NCI-H2029 treated with DMSO at 0.1 percent for 48 hours (cell line): ENCODE results near the gene ARHGEF17.
A peak's percentile ranks its signal among the peaks of the same experiment; 100 is the strongest.
"Not testable (repeated sequence)": the region's sequence is repeated elsewhere in the genome, so short reads cannot be mapped to it uniquely, and the experiment has no call there.

Experiments
- DNase-seq: peaks from one replicate; lab custom pipeline; 2025; lab: John Stamatoyannopoulos, UW

Gene ARHGEF17, protein sequence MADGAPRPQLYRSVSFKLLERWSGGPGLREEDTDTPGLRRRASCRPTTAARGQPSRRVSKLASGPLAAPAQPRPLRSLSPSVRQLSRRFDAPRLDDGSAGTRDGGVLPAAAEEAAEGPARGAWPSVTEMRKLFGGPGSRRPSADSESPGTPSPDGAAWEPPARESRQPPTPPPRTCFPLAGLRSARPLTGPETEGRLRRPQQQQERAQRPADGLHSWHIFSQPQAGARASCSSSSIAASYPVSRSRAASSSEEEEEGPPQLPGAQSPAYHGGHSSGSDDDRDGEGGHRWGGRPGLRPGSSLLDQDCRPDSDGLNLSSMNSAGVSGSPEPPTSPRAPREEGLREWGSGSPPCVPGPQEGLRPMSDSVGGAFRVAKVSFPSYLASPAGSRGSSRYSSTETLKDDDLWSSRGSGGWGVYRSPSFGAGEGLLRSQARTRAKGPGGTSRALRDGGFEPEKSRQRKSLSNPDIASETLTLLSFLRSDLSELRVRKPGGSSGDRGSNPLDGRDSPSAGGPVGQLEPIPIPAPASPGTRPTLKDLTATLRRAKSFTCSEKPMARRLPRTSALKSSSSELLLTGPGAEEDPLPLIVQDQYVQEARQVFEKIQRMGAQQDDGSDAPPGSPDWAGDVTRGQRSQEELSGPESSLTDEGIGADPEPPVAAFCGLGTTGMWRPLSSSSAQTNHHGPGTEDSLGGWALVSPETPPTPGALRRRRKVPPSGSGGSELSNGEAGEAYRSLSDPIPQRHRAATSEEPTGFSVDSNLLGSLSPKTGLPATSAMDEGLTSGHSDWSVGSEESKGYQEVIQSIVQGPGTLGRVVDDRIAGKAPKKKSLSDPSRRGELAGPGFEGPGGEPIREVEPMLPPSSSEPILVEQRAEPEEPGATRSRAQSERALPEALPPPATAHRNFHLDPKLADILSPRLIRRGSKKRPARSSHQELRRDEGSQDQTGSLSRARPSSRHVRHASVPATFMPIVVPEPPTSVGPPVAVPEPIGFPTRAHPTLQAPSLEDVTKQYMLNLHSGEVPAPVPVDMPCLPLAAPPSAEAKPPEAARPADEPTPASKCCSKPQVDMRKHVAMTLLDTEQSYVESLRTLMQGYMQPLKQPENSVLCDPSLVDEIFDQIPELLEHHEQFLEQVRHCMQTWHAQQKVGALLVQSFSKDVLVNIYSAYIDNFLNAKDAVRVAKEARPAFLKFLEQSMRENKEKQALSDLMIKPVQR (N-terminal part only)

GRCh38 chr11:73308003-73308960, at the start of gene ARHGEF17:
Gene ARHGEF17, plus strand, starts transcription at chr11:73308276. Its CDS starts 363 bp downstream, at chr11:73308639.
- no peak for DNase-seq

GRCh38 chr11:73259406-73260126, 48.5 kb upstream of the ARHGEF17 start:
- DNase-seq, result no peak

DNA sequence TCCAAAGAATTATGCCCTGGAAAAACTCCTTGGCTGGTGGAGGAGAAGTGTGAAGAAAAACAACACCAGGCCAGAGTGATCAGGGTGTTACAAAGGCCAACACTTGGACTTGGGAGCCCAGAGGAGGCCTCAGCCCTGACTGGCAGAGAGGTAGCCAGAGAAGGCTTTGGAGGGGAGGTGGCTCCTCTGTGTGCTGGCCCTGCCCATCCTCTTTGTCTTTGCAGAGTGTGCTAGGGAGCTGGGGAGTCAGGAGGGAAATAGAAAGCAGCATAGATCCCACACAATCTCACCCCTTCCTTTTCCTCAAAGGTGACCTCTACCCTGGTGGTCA, 48.0 kb upstream of the ARHGEF17 start:
- no peak for DNase-seq

- DNase-seq, result no peak
These were observed 45.1 kb upstream of the ARHGEF17 start for GRCh38 chr11:73262851-73263495.

GRCh38 chr11:73263640-73264039, 44.4 kb upstream of the ARHGEF17 start:
- no peak for DNase-seq

DNA sequence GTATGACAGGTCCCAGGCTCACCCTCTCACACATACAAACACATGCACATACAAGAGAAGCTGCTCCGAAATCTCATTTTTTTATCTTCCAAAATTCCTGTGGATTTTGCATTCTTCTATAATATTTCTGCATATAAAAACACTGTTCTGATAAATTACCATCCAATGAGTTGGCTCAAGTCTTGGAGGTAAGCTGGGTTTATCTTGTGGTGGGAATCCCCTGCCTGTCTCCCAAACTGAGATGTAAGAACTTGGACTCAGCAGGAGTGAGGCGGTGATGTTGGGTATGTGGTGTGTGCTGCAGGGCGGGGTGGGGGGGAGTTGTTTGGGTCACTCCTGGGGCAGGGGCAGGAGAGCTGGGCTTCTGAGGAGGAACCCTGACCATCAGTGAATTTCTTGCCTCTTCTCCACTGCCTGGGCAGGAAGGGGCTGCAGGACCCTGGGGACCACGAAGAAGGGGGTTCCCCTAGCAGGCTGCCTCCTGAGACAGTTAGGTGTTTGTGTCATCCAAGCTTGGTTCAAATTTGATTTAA, 42.7 kb upstream of the ARHGEF17 start:
- DNase-seq, result no peak

DNA sequence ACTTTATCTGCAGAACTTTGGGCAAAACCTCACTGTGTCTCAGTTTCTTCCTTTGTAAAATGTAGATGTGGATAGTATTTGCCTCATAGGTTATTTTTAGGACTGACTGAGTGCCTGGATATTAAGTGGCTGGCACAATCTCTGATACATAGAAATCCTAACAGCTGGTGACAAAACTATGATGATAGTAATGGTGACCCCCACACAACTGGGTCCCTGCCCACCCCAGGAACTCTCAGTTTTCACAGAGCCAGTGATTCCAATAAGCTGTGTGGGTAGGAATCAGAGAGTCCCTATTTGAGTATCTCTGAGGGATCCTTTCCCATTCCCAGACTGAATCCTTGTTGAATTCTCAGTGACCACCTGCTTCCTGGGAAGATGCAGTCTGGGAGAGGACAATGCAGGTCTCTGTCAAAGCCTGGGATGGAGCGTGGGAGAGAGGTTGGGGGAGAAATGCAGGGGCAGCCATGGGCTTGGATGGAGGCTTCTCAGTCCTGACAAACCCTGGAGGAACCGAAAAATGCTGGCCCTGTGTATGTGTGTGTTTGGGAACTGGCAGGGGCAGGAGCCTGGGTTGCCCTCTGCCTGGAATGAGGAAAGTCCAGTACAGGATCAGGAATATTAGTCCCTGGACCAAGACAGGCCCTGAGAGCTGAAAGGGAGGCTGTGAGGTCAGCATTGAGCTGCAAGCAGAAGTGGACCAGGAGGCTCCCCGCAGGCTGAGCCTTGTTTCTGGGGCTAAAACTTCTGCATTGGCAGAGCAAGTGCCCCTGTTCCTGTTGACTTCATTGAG, 42.0 kb upstream of the ARHGEF17 start:
- no peak for DNase-seq

DNA sequence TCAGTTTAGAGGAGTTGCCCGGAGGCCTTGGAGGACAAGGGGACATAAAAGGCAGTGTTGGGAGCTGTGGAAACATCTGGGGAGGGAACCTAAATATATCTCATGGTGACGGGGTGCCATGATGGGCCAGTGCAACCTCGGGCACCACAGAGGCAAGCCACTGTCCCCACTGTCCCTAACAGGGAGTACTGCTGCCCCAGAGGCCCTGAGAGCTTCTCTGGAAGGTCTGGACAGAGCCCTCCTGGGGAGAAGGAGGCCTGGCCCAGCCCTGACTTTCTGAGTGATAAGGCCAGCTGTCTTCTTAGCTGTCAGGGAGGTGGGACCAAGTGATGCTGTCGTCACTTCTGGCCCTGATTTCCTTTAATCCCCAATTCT, 41.4 kb upstream of the ARHGEF17 start:
- no peak for DNase-seq

DNA sequence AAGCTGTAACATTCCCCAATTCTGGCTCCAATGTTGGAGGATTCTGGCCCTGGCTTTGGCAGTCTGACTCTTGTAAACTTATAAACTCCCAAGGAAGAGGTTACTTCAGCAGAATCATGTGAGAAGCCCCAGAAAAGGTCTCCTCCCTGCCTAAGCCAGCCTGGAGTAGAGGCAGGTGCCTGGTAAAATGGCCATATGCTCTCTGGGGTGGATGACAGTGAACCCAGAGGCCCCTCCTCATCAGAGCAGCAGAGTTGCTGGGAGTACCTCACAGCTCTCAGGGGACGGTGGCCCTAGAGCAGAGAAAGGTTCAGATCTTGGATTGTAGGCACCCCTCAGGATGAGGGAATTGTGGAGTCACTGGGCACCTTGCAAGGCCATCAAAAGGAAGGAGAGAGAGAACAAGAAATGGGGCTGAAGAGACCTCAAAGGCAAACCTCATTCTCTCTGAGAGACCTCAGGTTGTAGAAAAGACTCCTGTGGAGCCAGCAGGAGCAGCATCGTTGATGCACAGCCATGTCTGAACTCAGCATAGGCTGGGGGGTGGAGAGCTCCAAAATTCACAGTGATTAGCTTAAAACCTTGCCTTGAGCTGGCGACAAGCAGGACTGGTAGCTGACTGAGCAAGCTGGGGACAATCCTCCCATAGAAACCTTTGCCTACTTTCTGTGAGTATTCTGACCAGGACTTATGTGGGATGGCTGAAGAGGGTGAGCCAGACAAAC, 40.8 kb upstream of the ARHGEF17 start:
- no peak for DNase-seq

- no peak for DNase-seq
These were observed 40.1 kb upstream of the ARHGEF17 start for GRCh38 chr11:73267906-73268540.

DNA sequence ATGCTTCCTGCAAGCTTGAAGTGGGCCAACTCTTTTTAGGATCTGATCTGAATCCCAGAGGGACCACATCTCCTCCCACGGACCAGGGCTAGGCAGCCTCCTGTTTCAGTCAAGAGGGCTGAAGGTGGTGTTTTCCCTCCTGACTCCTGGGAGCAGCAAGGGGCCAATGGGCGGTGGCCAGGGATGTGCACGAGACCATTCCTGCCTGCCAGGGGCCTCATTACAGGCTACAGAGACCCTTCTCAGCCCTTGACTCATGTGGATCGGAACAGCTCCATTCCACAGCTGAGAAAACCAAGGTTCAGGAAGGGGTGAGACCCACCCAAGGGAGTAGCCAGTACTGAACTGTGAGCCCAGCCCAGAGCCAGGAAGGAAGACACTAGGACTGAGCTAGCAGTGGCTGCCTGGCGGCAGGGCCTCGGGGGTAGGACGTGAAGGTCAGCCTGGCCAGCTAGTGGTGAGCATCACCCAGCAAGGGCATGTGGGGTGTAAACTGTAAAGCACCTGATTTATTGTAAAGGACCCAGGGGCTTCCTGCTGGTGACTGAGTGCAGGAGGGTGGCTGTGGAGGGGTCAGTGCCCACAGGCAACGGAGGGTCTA, 39.3 kb upstream of the ARHGEF17 start:
- DNase-seq, result no peak

DNA sequence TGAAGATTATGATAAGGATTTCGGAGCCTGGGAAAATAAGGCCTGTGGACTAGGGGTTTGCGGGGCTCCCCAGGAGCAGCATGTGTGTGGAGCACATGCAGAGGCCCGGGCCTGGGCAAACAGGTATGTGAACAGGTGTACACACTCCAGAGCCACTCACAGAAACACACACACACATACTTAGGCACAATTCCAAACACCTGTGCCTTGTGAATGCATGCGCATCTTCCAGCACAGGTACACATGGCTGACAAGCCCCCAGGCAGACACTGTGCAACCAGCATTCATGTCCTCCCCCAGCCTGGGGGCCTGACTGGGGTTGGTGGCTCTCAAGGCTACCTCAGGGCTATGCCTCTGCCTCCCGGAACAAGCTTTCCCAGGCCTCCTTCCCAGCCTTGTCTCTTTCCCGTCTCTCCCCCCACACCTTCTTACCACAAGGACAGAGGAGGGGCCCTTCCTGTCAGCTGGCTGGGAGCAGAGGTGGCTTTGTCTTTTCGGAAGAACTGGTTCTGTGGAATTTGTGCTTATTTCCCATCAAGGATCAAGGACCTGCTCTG, 38.5 kb upstream of the ARHGEF17 start:
- peak; percentile 22 for DNase-seq

GRCh38 chr11:73270016-73270854, 37.8 kb upstream of the ARHGEF17 start:
- DNase-seq, result no peak

DNA sequence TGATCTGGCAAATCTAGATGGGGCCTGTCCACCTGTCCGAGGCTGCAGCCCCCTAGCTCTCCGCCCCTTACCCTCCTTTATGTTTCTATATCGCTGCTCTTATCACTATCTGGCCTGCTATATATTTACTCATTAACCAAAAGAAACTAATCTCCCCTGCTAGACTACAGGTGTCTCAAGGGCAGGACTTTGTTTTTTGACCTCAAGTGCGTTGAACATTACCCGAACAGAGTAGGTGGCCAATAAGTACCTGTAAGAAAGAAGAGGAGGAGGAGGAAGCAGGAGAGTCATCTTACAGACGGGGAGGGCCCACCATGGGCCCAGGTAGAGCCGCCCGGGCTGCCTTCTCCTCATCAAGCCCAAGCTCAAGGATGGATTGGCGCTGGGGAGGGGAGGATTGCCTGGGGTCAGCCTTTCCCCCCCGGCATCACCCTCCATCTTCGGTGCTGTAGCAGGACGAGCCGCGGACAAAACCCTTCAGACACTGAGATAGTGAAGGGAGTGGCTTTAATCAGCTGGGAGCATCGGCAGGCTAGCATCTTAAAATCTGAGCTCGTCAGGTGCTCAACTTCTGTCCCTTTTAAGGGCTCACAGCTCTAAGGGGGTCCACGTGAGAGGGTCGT, 37.1 kb upstream of the ARHGEF17 start:
- no peak for DNase-seq

DNA sequence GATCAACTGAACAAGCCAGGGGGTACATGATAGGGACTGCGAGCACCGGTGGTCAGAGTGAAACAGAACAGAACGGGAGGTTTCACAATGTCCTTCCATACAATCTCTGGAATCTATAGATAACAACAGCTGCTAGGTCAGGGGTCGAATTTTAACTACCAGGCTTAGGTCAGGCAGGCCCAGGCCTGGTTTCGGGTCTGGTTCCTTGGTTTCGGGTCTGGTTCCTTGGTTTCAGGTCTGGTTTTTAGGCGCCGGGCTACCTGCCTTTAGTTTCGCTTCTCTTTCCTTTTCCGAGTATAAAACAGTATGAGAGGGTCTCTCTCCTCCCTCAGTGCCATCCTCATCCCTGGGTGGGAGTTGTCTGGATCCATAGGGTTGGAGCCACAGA, 36.6 kb upstream of the ARHGEF17 start:
- not testable (repeated sequence) for DNase-seq
